Loucy (cell line): ENCODE measurements around the gene HMHB1.
A peak's percentile ranks its signal among the peaks of the same experiment; 100 is the strongest.

Experiments
- H2AFZ ChIP-seq: fragments of 200-600 bp; sonication (generic); 2 replicates; pipeline ENCODE4 v1.6.0; 2016; ENCODE audit warnings: antibody characterized with exemption, mild to moderate bottlenecking, low read length, moderate library complexity
- H3F3A ChIP-seq: fragments of 200-600 bp; 2 replicates; pipeline ENCODE4 v1.6.0; 2016; ENCODE audit warnings: antibody characterized with exemption, low read depth, mild to moderate bottlenecking
- H3K27me3 ChIP-seq: fragments of 200-600 bp; sonication (generic); 2 replicates; pipeline ENCODE4 v1.6.1; 2014; ENCODE audit warnings: low read length, mild to moderate bottlenecking; ENCODE audit not compliant: insufficient read depth, poor library complexity, severe bottlenecking
- H3K36me3 ChIP-seq: fragments of 200-600 bp; sonication (generic); 2 replicates; pipeline ENCODE4 v1.6.1; 2016; ENCODE audit warnings: low read length; ENCODE audit not compliant: insufficient read depth
- H3K4me1 ChIP-seq: fragments of 200-600 bp; sonication (generic); 2 replicates; pipeline ENCODE4 v1.5.1; 2014; ENCODE audit warnings: low read length, mild to moderate bottlenecking; ENCODE audit not compliant: insufficient read depth, poor library complexity, severe bottlenecking
- H3K4me2 ChIP-seq: fragments of 200-600 bp; sonication (generic); 2 replicates; pipeline ENCODE4 v1.6.0; 2014; ENCODE audit warnings: antibody characterized with exemption, low read length, low read depth, mild to moderate bottlenecking; ENCODE audit not compliant: poor library complexity, severe bottlenecking
- H3K4me3 ChIP-seq: fragments of 200-600 bp; sonication (generic); 2 replicates; pipeline ENCODE4 v1.5.1; 2014; ENCODE audit warnings: low read length, mild to moderate bottlenecking, mixed read lengths; ENCODE audit not compliant: poor library complexity, severe bottlenecking
- H3K79me2 ChIP-seq: fragments of 200-600 bp; sonication (generic); 2 replicates; pipeline ENCODE4 v1.6.1; 2014; ENCODE audit warnings: low read length; ENCODE audit not compliant: insufficient read depth
- H3K9ac ChIP-seq: fragments of 200-600 bp; sonication (generic); 2 replicates; pipeline ENCODE4 v1.6.0; 2014; ENCODE audit warnings: mild to moderate bottlenecking, low read depth, low read length, moderate library complexity; ENCODE audit not compliant: poor library complexity, severe bottlenecking
- H3K9me2 ChIP-seq: fragments of 200-600 bp; sonication (generic); replicated peaks from 2 replicates; pipeline ENCODE4 v1.6.1; 2016; ENCODE audit warnings: low read depth, low read length, mixed read lengths
- H3K9me3 ChIP-seq: fragments of 200-600 bp; sonication (generic); 2 replicates; pipeline ENCODE4 v1.6.1; 2014; ENCODE audit warnings: mild to moderate bottlenecking, antibody characterized with exemption, low read length, low read depth; ENCODE audit not compliant: insufficient read depth
- H4K20me1 ChIP-seq: fragments of 200-600 bp; sonication (generic); 2 replicates; pipeline ENCODE4 v1.6.0; 2014; ENCODE audit warnings: antibody characterized with exemption, low read length, mild to moderate bottlenecking; ENCODE audit not compliant: insufficient read depth, poor library complexity, severe bottlenecking
- CTCF ChIP-seq: fragments of 200-600 bp; sonication (generic); conservative IDR thresholded peaks from 2 replicates; pipeline ENCODE4 v1.5.1; 2014; ENCODE audit warnings: mild to moderate bottlenecking, antibody characterized with exemption, low read length
- EZH2phosphoT487 ChIP-seq: fragments of 200-600 bp; IDR thresholded peaks from 2 replicates; pipeline ENCODE4 v1.6.1; 2018; ENCODE audit warnings: antibody characterized with exemption, mild to moderate bottlenecking, moderate library complexity, borderline replicate concordance

The HMHB1 gene

GRCh38 chr5:143819716-143820115 is 7.8 kb downstream of the HMHB1 start:
- TF ChIP-seq CTCF: no peak
- TF ChIP-seq EZH2phosphoT487: no peak
- no peaks in the 10 kb centered on the region for H3K4me1 ChIP-seq

GRCh38 chr5:143820451-143820850 is 8.5 kb downstream of the HMHB1 start:
- Histone ChIP-seq H3K4me1 (no peaks in the 10 kb centered on the region), H3K4me3 (no peak overlapping the region), H3K9me3 (no peaks in the 10 kb centered on the region), H3K9ac (no peak overlapping the region), H3K4me2 (no peak overlapping the region), H3K79me2 (no peaks in the 10 kb centered on the region), H4K20me1 (no peaks in the 10 kb centered on the region), H3K36me3 (no peaks in the 10 kb centered on the region), H3F3A (no peaks in the 10 kb centered on the region), H3K9me2 (no peaks in the 10 kb centered on the region), H3K27me3 (no peaks in the 10 kb centered on the region), H2AFZ (no peak overlapping the region)
- no peak for TF ChIP-seq EZH2phosphoT487
- no peak for TF ChIP-seq CTCF

More at GRCh38 chr5:143819716-143820115, 7.8 kb downstream of the HMHB1 start:
- H3K9ac ChIP-seq: no peak overlapping the region
- no peaks in the 10 kb centered on the region for H3K9me3 ChIP-seq
- H2AFZ ChIP-seq: no peak overlapping the region
- H3K4me2 ChIP-seq: no peak overlapping the region
- no peaks in the 10 kb centered on the region for H3K27me3 ChIP-seq
- H3K9me2 ChIP-seq: no peaks in the 10 kb centered on the region
- no peaks in the 10 kb centered on the region for H3K36me3 ChIP-seq
- no peaks in the 10 kb centered on the region for H4K20me1 ChIP-seq
- no peaks in the 10 kb centered on the region for H3K79me2 ChIP-seq
- no peak overlapping the region for H3K4me3 ChIP-seq
- no peaks in the 10 kb centered on the region for H3F3A ChIP-seq

- Histone ChIP-seq H3K27me3 (no peaks in the 10 kb centered on the region), H3K79me2 (no peaks in the 10 kb centered on the region), H3K4me1 (peaks cover 10% of the 10 kb centered on the region), H4K20me1 (no peaks in the 10 kb centered on the region), H3K9ac (no peak overlapping the region), H3F3A (no peaks in the 10 kb centered on the region), H3K4me3 (no peak overlapping the region), H3K9me2 (no peaks in the 10 kb centered on the region), H3K9me3 (no peaks in the 10 kb centered on the region), H3K36me3 (no peaks in the 10 kb centered on the region), H2AFZ (no peak overlapping the region), H3K4me2 (no peak overlapping the region)
- peak; percentile 97 for TF ChIP-seq CTCF
- TF ChIP-seq EZH2phosphoT487: no peak
These were observed 13.1 kb downstream of the HMHB1 start for GRCh38 chr5:143824851-143825720.
